ENCODE data around the gene SLC5A10.

The SLC5A10 gene

GRCh38 chr17:19004421-19005136 lies 52.6 kb downstream of the SLC5A10 start, which contains the start of gene FAM83G:
Gene FAM83G (minus strand): TSS chr17:19004764. CDS start chr17:19004041, 723 bp downstream.
- peak; percentile 91 to 94 for DNase-seq

- DNase-seq: no peak
Measured at GRCh38 chr17:19005137-19005773, 53.3 kb downstream of the SLC5A10 start.

GRCh38 chr17:19005789-19006430 lies 53.9 kb downstream of the SLC5A10 start:
- DNase-seq: no peak

- DNase-seq: no peak
Measured at GRCh38 chr17:19006698-19007097, 54.7 kb downstream of the SLC5A10 start.

GRCh38 chr17:19009970-19010369 lies 58.0 kb downstream of the SLC5A10 start:
- DNase-seq: no peak

GRCh38 chr17:19010729-19011505 lies 59.0 kb downstream of the SLC5A10 start:
- no peak for DNase-seq

- no peak for DNase-seq
Measured at GRCh38 chr17:19011581-19011980, 59.6 kb downstream of the SLC5A10 start.

GRCh38 chr17:19012171-19013080 lies 60.5 kb downstream of the SLC5A10 start:
- no peak for DNase-seq

- no peak for DNase-seq
Measured at GRCh38 chr17:19013226-19013625, 61.3 kb downstream of the SLC5A10 start.

- DNase-seq: no peak
Measured at GRCh38 chr17:19013806-19014627, 62.1 kb downstream of the SLC5A10 start.

GRCh38 chr17:19014628-19015215 lies 62.8 kb downstream of the SLC5A10 start:
- no peak for DNase-seq

- no peak for DNase-seq
Measured at GRCh38 chr17:19015428-19015827, 63.5 kb downstream of the SLC5A10 start.

GRCh38 chr17:19016297-19016696 lies 64.3 kb downstream of the SLC5A10 start:
- DNase-seq: no peak

GRCh38 chr17:19016881-19017280 lies 64.9 kb downstream of the SLC5A10 start:
- DNase-seq: no peak

- DNase-seq: no peak
Measured at GRCh38 chr17:19017401-19017800, 65.4 kb downstream of the SLC5A10 start.

GRCh38 chr17:19017804-19018599 lies 66.0 kb downstream of the SLC5A10 start:
- no peak for DNase-seq

- no peak for DNase-seq
Measured at GRCh38 chr17:19018600-19018950, 66.6 kb downstream of the SLC5A10 start.

GRCh38 chr17:19019041-19019941 lies 67.3 kb downstream of the SLC5A10 start:
- DNase-seq: no peak

GRCh38 chr17:19020016-19020415 lies 68.1 kb downstream of the SLC5A10 start:
- no peak for DNase-seq
